SK-N-DZ (cell line): ENCODE results near the gene C3orf52.

Experiments used
- DNase-seq: peaks from one replicate; pipeline ENCODE4 v3.0.0-alpha.2; 2015; ENCODE audit warnings: low spot score
- small RNA-seq, 2 experiments: library from RNA; depleted of rRNA; stranded (forward); fragments of <200 nt; gene quantifications; one replicate each; pipeline ENCODE3, GENCODE V24; 2014

C3orf52 gene

GRCh38 chr3:112134335-112135124, 48.3 kb downstream of the C3orf52 start:
- DNase-seq, result peak; percentile 65

- DNase-seq, result no peak
These were observed 49.9 kb downstream of the C3orf52 start for GRCh38 chr3:112136046-112136445.

- peak; percentile 61 for DNase-seq
These were observed 50.9 kb downstream of the C3orf52 start for GRCh38 chr3:112136959-112137693.

GRCh38 chr3:112137781-112138180, 51.6 kb downstream of the C3orf52 start:
- DNase-seq, result no peak

- DNase-seq, result no peak
These were observed 52.2 kb downstream of the C3orf52 start for GRCh38 chr3:112138219-112138969.

- no peak for DNase-seq
These were observed 54.4 kb downstream of the C3orf52 start for GRCh38 chr3:112140584-112140983.

- no peak for DNase-seq
These were observed 55.1 kb downstream of the C3orf52 start for GRCh38 chr3:112141293-112141692.

GRCh38 chr3:112143251-112143650, 57.1 kb downstream of the C3orf52 start:
- no peak for DNase-seq

- DNase-seq, result no peak
These were observed 57.5 kb downstream of the C3orf52 start for GRCh38 chr3:112143689-112144088.

- no peak for DNase-seq
These were observed 62.9 kb downstream of the C3orf52 start for GRCh38 chr3:112149136-112149535.

- DNase-seq, result no peak
These were observed 81.6 kb downstream of the C3orf52 start for GRCh38 chr3:112167758-112168157.

Small RNAs within 50 kb of the gene (small RNA-seq; reads per million reads assigned to genes)
- 0 reads per million in 2 experiments for gene MIR567
